ENCODE data around the gene FRS3.

FRS3 gene

DNA sequence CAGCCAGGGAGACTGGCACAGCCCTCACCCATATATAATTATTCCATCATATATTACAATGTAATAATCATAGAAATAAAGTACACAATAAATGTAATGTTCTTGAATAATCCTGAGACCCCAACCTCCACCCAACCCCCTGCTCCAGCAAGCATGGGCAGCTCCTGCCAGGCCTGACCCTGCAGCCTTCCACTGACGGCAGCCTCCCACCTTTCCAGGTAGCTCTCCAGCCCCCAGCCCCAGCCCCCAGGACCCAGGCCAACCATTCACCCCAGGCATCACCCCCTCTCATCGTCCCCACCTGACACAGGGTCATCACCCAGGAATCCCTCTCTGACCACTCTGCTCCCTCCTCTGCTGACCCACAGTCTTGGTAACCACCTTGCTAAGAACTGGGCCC, 58.9 kb downstream of the FRS3 start:
- ChIA-PET CTCF (no interaction called here), POLR2A (no interaction called here)
- DNase-seq (ENCODE audit: extremely low spot score): no peak
- no peak for TF ChIP-seq CTBP1 (IDR thresholded peaks at IDR 0.05; ENCODE audit: borderline replicate concordance)
- TF ChIP-seq BHLHE40 (IDR thresholded peaks at IDR 0.05; ENCODE audit: borderline replicate concordance): no peak
- no peak for TF ChIP-seq TARDBP (IDR thresholded peaks at IDR 0.05)

GRCh38 chr6:41720262-41720620, 59.5 kb downstream of the FRS3 start:
- ChIA-PET POLR2A (no interaction called here), CTCF (no interaction called here)
- TF ChIP-seq TARDBP (IDR thresholded peaks at IDR 0.05) (no peak), SP1 (IDR thresholded peaks at IDR 0.05) (no peak), FOXM1 (IDR thresholded peaks at IDR 0.05; ENCODE audit: borderline replicate concordance) (no peak), ZNF384 (IDR thresholded peaks at IDR 0.05) (no peak), BHLHE40 (IDR thresholded peaks at IDR 0.05; ENCODE audit: borderline replicate concordance) (no peak), ELF4 (IDR thresholded peaks at IDR 0.05) (no peak), LEF1 (IDR thresholded peaks at IDR 0.05; ENCODE audit: borderline replicate concordance) (no peak), FOXK2 (IDR thresholded peaks at IDR 0.05) (no peak)
- TF ChIP-seq, protein P1, sequence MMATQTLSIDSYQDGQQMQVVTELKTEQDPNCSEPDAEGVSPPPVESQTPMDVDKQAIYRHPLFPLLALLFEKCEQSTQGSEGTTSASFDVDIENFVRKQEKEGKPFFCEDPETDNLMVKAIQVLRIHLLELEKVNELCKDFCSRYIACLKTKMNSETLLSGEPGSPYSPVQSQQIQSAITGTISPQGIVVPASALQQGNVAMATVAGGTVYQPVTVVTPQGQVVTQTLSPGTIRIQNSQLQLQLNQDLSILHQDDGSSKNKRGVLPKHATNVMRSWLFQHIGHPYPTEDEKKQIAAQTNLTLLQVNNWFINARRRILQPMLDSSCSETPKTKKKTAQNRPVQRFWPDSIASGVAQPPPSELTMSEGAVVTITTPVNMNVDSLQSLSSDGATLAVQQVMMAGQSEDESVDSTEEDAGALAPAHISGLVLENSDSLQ (IDR thresholded peaks at IDR 0.05): no peak
- DNase-seq (ENCODE audit: extremely low spot score): no peak
